Measurements from ENCODE around the gene ADAM19. TPM values are rescaled to one million over a fixed set of nuclear protein-coding genes. Genes with fewer than 3 reads are reported as not detected.

Gene ADAM19
- total RNA-seq, 1 experiment from 2014 or later, result 3.5 TPM

GRCh38 chr5:157582731-157583620 is 7.4 kb upstream of the ADAM19 start:
- intact Hi-C loops (cut with micrococcal nuclease; ENCODE audit: unreplicated experiment), result no loop called here
- ChIA-PET CTCF (no interaction called here), POLR2A (no interaction called here)
- ATAC-seq (no peak), DNase-seq (ENCODE audit: low read depth, low spot score) (no peak)
- H3K36me3 ChIP-seq (ENCODE audit: control insufficient read depth, insufficient read depth, low read length), result no peaks in the 10 kb centered on the region
- no TSS peak for BruUV-seq (replicated peaks)
- no peak overlapping the region for H3K27ac ChIP-seq (ENCODE audit: low read length)
- no peaks in the 10 kb centered on the region for H3K27me3 ChIP-seq (ENCODE audit: control insufficient read depth, insufficient read depth, low read length)
- no peaks in the 10 kb centered on the region for H3K9me3 ChIP-seq (ENCODE audit: control insufficient read depth, insufficient read depth, low read depth, low read length)
- H3K4me1 ChIP-seq (ENCODE audit: control insufficient read depth, insufficient read depth, low read length), result no peaks in the 10 kb centered on the region
- in situ Hi-C loops (cut with HindIII; ENCODE audit: low pct_unique_long_range_greater_than_20kb, low sequenced_read_pairs), result no loop called here
- no peak for TF ChIP-seq TCF7L2 (IDR thresholded peaks at IDR 0.05; ENCODE audit: low read depth, low read length)
- 0 out of 2 replicates have a peak, but pooled peaks have one; percentile 19 for TF ChIP-seq CTCF (IDR thresholded peaks at IDR 0.05)
- H3K4me3 ChIP-seq (ENCODE audit: low read depth in 2 of 2, low read length in 2 of 2), result no peak overlapping the region

GRCh38 chr5:157581901-157582300 is 6.3 kb upstream of the ADAM19 start:
- TF ChIP-seq CTCF (IDR thresholded peaks at IDR 0.05) (no peak), SIN3A (IDR thresholded peaks at IDR 0.05; ENCODE audit: borderline replicate concordance, insufficient read depth, low read depth, low read length) (no peak), POLR2AphosphoS5 (IDR thresholded peaks at IDR 0.05; ENCODE audit: low read depth, low read length) (no peak), REST (IDR thresholded peaks at IDR 0.05; ENCODE audit: insufficient read depth in 1 of 2, low read depth in 2 of 2, low read length in 1 of 2) (no peak), TCF7L2 (IDR thresholded peaks at IDR 0.05; ENCODE audit: low read depth, low read length) (no peak)
- DNase-seq (ENCODE audit: low read depth, low spot score), result no peak
- no peaks in the 10 kb centered on the region for H3K36me3 ChIP-seq (ENCODE audit: control insufficient read depth, insufficient read depth, low read length)
- in situ Hi-C loops (cut with HindIII; ENCODE audit: low pct_unique_long_range_greater_than_20kb, low sequenced_read_pairs), result no loop called here
- H3K27me3 ChIP-seq (ENCODE audit: control insufficient read depth, insufficient read depth, low read length), result no peaks in the 10 kb centered on the region
- CTCF ChIA-PET, result no interaction called here
- no peak overlapping the region for H3K4me3 ChIP-seq (ENCODE audit: low read depth in 2 of 2, low read length in 2 of 2)
- intact Hi-C loops (cut with micrococcal nuclease; ENCODE audit: unreplicated experiment), result no loop called here
- H3K4me1 ChIP-seq (ENCODE audit: control insufficient read depth, insufficient read depth, low read length), result no peaks in the 10 kb centered on the region
- BruUV-seq (replicated peaks), result no TSS peak
- H3K9me3 ChIP-seq (ENCODE audit: control insufficient read depth, insufficient read depth, low read depth, low read length), result no peaks in the 10 kb centered on the region
- POLR2A ChIA-PET, result no interaction called here
- no peak for ATAC-seq
- H3K27ac ChIP-seq (ENCODE audit: low read length), result no peak overlapping the region

Data from Panc1 (cell line).